Kidney (tissue), 14 donors: Measurements from ENCODE around the gene CTTNBP2NL. TPM values are rescaled to one million over a fixed set of nuclear protein-coding genes. Genes with fewer than 3 reads are reported as not detected.

Source experiments
- DNase-seq, 5 donors: peaks; one replicate each; pipeline ENCODE4 v3.0.0-alpha.2; 2013 to 2020
- FAIRE-seq: peaks from 2 replicates; lab custom pipeline; 2012; peaks lifted over from hg19 to GRCh38; lab: Jason Lieb, UNC
- H3K27ac ChIP-seq, 2 donors: one replicate each; pipeline ENCODE4 v1.7.0; 2013; ENCODE audit warnings: low read depth in 2 of 2, low read length in 2 of 2, inconsistent platforms in 1 of 2
- H3K27me3 ChIP-seq: one replicate; pipeline ENCODE4 v1.7.1; 2013; ENCODE audit warnings: low read length, inconsistent platforms; ENCODE audit not compliant: control insufficient read depth, insufficient read depth
- H3K36me3 ChIP-seq, 3 donors: one replicate each; pipeline versions ENCODE4 v1.7.0 to v1.7.1; 2013; ENCODE audit warnings: low read length in 3 of 3, control low read depth in 1 of 3, inconsistent platforms in 1 of 3; ENCODE audit not compliant: insufficient read depth in 3 of 3, control insufficient read depth in 2 of 3
- H3K4me1 ChIP-seq, 3 donors: one replicate each; pipeline versions ENCODE4 v1.7.0 to v1.7.1; 2013; ENCODE audit warnings: low read length in 3 of 3, inconsistent platforms in 1 of 3, low read depth in 1 of 3; ENCODE audit not compliant: control insufficient read depth in 2 of 3, insufficient read depth in 2 of 3
- H3K4me3 ChIP-seq, 3 donors: one replicate each; pipeline versions ENCODE4 v1.7.0 to v1.8.1; 2013; ENCODE audit warnings: low read length in 3 of 3, control low read depth in 1 of 3, inconsistent platforms in 1 of 3
- H3K9ac ChIP-seq, 3 donors: one replicate each; pipeline versions ENCODE4 v1.7.0 to v1.7.1; 2013; ENCODE audit warnings: low read length in 3 of 3, control low read depth in 1 of 3, inconsistent platforms in 1 of 3
- H3K9me3 ChIP-seq, 3 donors: one replicate each; pipeline versions ENCODE4 v1.7.0 to v1.7.1; 2013; ENCODE audit warnings: low read length in 3 of 3, control low read depth in 1 of 3, inconsistent platforms in 1 of 3; ENCODE audit not compliant: control insufficient read depth in 2 of 3, insufficient read depth in 1 of 3
- CTCF ChIP-seq: IDR thresholded peaks from 3 replicates; pipeline ENCODE4 v1.5.1; 2012; ENCODE audit warnings: mild to moderate bottlenecking, moderate library complexity, borderline replicate concordance; ENCODE audit not compliant: insufficient read depth; ENCODE audit errors: extremely low read depth
- intact Hi-C: fragments of 100-400 bp; cut with DNase I; formaldehyde crosslinking; loops from one replicate; pipeline ENCODE4 v1.11.1; 2022
- polyA plus RNA-seq: library from polyadenylated mRNA; stranded (reverse); fragments of 350-450 nt; fragmentation: Illumina TruSeq; extraction: RNeasy Lipid Tissue Mini Kit (QIAGEN cat#74804); gene quantifications from one replicate; pipeline ENCODE4 v1.2.3, GENCODE V29; 2014; ENCODE audit warnings: low read depth, low replicate concordance; ENCODE audit not compliant: insufficient read depth
- total RNA-seq: library from RNA; stranded (reverse); fragmentation: NEBNext Ultra II Directional; extraction: Animal tissue kit (Norgen Biotek cat#: 25700); gene quantifications from one replicate; pipeline ENCODE4 v1.2.1, GENCODE V29; 2021
- donor health status: control.
- donor health status: control.
- donor health status: control.
- donor health status: control.
- donor health status: control.
- donor health status: DM: yes; HTN: yes; CAD: no.
- donor health status: Normal renal cell carcinoma (clear cell type).

Gene CTTNBP2NL
- total and polyA plus RNA-seq, 2 donors from 2014 or later, result 6.7 to 65.4 TPM

GRCh38 chr1:112393631-112393974 is 2.4 kb upstream of the CTTNBP2NL start:
- Histone ChIP-seq H3K4me3 (no peak overlapping the region), H3K4me1 (peaks cover 0 to 25% (median 0%) of the 10 kb centered on the region in 3 donors), H3K9ac (no peak overlapping the region), H3K27me3 (no peaks in the 10 kb centered on the region), H3K27ac (peak overlapping the region; percentile 78 to 80), H3K36me3 (no peaks in the 10 kb centered on the region), H3K9me3 (no peaks in the 10 kb centered on the region)
- DNase-seq (peak in 1 of 5 donors; percentile 20), FAIRE-seq (no peak)
- intact Hi-C loops, result no loop called here
- no peak for TF ChIP-seq CTCF

GRCh38 chr1:112394743-112395062 is 1.3 kb upstream of the CTTNBP2NL start:
- DNase-seq, result no peak
- H3K9ac ChIP-seq, result no peak overlapping the region
- peak overlapping the region; percentile 80 to 89 for H3K27ac ChIP-seq
- no peaks in the 10 kb centered on the region for H3K27me3 ChIP-seq
- H3K4me1 ChIP-seq, result peaks cover 0 to 28% (median 0%) of the 10 kb centered on the region in 3 donors
- H3K4me3 ChIP-seq, result peak overlapping the region in 2 of 3 donors; percentile 7 to 11
- no peak for TF ChIP-seq CTCF
- intact Hi-C loops, result no loop called here
- H3K36me3 ChIP-seq, result no peaks in the 10 kb centered on the region
- no peak for FAIRE-seq
- H3K9me3 ChIP-seq, result no peaks in the 10 kb centered on the region

DNA sequence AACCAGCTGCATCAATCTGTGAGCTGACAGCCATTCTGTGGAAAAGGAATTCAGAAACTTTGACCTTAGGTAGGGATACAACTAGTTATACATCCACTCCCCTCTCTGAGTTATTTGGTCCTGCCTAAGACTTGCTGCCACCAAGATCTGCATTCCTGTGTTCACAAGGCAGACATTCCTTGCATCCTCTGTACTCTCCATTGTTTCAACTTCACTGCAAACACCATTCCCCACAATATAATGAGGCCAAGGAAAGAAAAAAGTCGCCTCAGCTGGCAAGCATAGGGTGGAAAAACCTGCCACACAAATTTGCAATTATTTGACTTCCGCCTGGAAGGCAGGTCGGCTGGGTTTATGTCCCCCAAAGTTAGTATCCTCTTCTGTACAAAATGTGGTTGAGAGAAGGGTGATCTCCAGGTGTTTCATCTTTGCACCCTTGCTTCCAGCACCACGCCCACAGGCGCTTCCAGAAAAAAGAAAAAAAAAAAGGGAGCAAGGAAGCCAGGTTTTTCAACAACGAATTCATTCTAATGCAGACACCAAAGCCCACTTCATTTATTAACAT is 676 bp upstream of the CTTNBP2NL start:
- Histone ChIP-seq H3K9ac (peak overlapping the region; percentile 86 to 90 (median 88)), H3K36me3 (no peaks in the 10 kb centered on the region), H3K27ac (peak overlapping the region; percentile 93 to 94), H3K9me3 (no peaks in the 10 kb centered on the region), H3K4me1 (peaks cover 0 to 28% (median 0%) of the 10 kb centered on the region in 3 donors), H3K27me3 (no peaks in the 10 kb centered on the region), H3K4me3 (peak overlapping the region; percentile 89 to 100 (median 92))
- no peak for TF ChIP-seq CTCF
- intact Hi-C loops, result no loop called here
- DNase-seq, result peak in 3 of 5 donors; percentile 18 to 70 (median 61)
- no peak for FAIRE-seq
